HG03039 (cell line): ENCODE data around the gene MBD3L2B.
"Not testable (repeated sequence)": the region's sequence is repeated elsewhere in the genome, so short reads cannot be mapped to it uniquely, and the experiment has no call there.

Experiments
- ATAC-seq: cut with Tn5 transposase; IDR thresholded peaks from one replicate; pipeline ENCODE4 v1.9.1; 2021; ENCODE audit warnings: mild to moderate bottlenecking, moderate library complexity; ENCODE audit not compliant: unreplicated experiment

Gene MBD3L2B

DNA sequence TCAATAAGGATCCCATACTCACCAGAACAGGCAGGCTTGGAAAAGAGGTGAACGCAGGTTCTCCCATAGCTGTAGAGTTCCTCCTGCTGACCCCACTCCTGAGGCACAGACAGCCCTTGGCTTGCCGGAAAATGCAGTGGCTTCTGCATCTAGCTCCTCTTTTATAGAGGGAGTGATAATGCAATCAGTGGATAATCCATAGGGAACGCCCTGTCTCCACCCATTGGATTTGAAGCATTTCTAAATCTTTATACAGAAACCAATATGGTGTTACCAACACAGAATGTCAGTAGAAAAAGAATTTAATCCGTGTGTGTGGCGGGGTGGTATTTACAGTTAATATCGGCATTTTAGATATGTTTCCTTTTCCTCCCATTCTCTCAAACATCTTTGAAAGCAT lies at the start of gene MBD3L2B:
Gene MBD3L2B (minus strand): TSS at position 101 of the 400 bp plus-strand sequence. CDS start 34 bp downstream, at position 67.
- not testable (repeated sequence) for ATAC-seq

DNA sequence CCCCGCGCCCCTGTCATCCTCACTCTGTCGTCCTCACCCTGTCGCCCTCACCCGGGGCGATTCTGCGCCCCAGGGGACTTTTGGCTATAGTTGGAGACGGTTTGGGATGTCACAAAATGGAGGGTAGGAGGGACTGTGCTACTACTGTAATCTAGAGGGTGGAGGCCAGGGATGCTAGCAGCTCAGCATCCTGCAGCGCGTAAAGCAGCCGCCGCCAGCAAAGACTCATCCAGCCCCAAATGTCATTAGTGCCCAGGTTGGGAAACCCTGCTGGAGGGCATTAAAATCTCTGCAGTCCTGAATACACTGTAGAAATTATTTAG lies 48.6 kb upstream of the MBD3L2B start:
- ATAC-seq, result no peak

- ATAC-seq, result peak; percentile 93
These were observed 48.0 kb upstream of the MBD3L2B start, which contains the start of gene ZNF557 for GRCh38 chr19:7069042-7069903. Gene ZNF557 (plus strand): TSS chr19:7069703. CDS start chr19:7075075, 5,372 bp downstream.

DNA sequence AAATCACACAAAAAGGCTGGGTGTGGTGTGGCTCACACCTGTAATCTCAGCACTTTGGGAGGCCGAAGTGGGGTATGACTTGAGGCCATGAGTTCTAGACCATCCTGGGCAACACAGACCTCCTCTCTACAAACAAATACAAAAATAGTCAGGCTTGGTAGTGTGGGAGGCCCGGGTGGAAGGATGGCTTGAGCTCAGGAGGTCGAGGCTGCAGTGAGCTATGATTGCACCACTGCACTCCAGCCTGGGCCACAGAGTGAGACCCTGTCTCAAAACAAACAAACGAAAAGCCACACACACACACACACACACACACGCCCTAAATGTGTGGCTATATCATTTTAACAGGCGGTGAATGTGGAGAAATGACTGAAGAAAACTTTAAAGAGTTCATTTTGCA lies 47.4 kb upstream of the MBD3L2B start:
- no peak for ATAC-seq

- ATAC-seq, result no peak
These were observed 46.5 kb upstream of the MBD3L2B start for GRCh38 chr19:7067716-7068115.

GRCh38 chr19:7067122-7067521 lies 45.9 kb upstream of the MBD3L2B start:
- not testable (repeated sequence) for ATAC-seq

DNA sequence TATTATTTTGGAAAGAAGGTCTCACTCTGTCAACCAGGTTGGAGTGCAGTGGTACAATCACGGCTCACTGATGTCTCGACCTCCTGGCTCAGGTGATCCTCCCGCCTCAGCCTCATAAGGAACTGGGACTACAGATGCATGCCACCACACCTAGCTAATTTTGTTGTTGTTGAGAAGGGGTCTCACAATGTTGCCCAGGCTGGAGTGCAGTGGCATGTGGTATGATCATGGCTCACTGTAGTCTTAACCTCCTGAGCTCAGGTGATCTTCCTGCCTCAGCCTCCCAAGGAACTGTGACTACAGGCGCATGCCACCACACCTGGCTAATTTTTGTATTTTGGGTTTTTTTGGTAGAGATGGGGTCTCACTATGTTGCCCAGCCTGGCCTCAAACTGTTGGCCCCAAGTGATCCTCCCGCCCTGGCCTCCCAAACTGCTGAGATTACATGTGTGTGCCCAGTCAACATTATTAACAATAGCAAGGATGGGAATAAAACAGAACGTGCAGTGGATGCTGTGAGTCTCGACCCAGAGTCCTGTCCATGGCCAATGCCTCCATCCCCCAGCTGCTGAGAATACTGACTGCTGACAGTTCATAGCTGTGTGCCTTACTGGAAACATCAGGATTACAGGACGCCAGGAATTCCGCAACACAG lies 42.7 kb upstream of the MBD3L2B start:
- no peak for ATAC-seq

DNA sequence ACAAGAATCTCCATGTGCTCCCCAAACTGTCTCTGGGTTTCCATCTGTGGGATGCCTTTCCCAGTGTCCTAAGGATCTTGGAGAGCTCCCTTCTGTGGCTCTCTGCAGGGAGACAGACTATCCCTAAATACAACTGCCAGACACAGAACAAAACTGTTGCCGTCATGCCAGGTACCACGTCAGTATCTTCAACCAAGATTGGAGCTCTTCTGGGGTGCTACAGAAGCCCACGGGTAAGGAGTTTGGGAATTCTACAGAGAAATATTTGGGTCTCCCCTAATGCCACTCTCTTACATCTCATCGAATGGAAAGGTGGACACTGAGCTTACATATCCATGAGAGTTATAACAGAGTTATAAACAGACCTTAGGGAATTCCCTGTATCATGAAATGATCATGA lies 42.1 kb upstream of the MBD3L2B start:
- ATAC-seq, result no peak

DNA sequence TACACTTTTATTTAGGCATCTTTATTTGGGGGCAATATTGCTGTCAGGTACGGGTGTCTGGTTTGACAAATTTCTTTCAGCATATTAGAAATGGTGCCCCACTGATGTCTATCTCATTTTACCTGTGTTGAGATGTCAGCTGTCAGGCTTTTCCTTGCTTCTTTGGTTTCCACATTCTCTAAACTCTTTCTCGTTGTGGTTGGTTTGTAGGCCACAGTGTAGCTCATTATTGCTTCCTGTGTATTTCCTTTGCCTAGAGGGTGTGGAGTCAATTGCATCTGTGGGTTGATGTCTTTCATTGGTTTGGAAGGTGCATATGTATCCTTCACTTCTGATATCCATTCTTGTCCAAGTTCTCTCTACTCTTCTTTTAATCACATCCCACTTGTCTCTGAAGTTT lies 38.7 kb upstream of the MBD3L2B start:
- ATAC-seq, result not testable (repeated sequence)

DNA sequence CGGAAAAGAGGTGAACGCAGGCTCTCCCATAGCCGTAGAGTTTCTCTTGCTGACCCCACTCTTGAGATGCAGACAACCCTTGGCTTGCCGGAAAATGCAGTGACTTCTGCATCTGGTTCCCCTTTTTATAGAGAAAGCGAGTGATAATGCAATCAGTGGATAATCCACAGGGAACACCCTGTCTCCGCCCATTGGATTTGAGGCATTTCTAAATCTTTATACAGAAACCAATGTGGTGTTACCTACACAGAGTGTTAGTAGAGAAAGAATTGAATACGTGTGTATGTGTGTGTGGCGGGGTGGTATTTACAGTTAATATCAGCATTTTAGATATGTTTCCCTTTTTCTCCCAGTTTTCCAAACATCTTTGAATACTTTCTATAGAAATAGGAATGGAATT lies 37.3 kb upstream of the MBD3L2B start, which contains the start of gene MBD3L3:
Gene MBD3L3 (minus strand): TSS at position 101 of the 400 bp plus-strand sequence. CDS start 71 bp downstream, at position 30.
- not testable (repeated sequence) for ATAC-seq

GRCh38 chr19:7056371-7056770 lies 35.1 kb upstream of the MBD3L2B start:
- not testable (repeated sequence) for ATAC-seq

DNA sequence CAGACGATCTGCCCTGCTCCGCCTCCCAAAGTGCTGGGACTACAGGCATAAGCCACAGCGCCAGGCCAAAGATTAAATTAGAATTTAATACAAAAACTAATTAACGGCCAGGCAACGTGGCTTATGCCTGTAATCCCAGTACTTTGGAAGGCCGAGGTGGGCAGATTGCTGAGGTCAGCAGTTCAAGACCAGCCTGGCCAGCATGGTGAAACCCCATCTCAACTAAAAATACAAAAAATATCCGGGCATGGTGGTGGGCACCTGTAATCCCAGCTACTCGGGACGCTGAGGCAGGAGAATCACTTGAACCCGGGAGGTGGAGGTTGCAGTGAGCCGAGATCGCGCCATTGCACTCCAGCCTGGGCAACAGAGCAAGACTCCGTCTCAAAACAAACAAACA lies 34.4 kb upstream of the MBD3L2B start:
- not testable (repeated sequence) for ATAC-seq

DNA sequence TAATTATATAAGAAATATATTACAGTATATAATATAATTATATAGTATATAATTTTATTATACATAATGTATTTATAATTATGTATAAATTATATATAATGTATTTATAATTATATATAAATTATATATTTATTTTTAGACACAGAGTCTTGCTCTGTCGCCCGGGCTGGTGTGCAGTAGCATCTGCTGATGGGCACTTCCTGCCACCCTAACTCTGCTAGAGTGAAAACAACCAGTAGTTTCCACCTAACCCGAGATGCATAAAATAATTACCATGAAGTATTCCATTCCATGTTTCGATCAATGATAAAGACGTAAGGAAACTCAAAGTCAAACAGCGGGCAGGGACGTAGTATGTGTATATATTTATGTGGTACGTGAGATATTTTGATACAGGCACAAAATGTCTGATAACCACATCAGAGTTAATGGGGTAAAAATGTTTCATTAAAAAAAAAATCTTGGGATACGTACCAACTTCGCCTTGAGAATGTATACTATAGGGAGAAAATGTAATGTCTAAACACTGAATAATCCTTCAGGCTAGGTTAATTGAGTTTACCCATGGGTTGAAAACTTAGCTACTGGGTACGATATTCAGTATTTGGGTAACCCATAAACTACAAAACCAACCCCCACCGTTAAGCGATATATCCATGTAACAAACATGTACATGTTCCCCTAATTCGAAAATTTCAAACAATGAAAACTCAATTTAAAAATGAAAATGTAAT lies 33.6 kb upstream of the MBD3L2B start:
- ATAC-seq, result not testable (repeated sequence)

DNA sequence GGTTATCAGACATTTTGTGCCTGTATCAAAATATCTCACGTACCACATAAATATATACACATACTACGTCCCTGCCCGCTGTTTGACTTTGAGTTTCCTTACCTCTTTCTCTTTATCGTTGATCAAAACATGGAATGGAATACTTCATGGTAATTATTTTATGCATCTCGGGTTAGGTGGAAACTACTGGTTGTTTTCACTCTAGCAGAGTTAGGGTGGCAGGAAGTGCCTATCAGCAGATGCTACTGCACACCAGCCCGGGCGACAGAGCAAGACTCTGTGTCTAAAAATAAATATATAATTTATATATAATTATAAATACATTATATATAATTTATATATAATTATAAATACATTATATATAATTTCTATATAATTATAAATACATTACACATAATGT lies 31.7 kb upstream of the MBD3L2B start:
- ATAC-seq, result not testable (repeated sequence)

DNA sequence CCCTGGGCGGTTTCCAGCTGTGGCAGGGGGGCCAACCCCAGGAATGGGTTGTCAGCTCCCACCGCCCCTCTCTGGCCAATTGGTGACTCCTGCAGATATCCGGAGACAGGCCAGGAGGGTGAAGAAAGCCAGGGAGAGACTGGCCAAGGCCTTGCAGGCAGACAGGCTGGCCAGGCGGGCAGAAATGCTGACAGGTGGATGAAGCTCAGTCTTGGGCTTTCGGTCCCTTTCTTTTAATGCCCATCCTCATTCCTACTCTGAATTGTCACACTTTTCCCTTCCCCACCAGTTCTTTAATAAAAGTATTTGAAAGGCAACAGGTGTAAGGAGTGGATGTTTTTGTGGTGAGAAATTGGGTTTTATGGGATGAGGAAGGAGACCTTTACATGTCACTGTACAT lies 30.2 kb upstream of the MBD3L2B start:
- ATAC-seq, result not testable (repeated sequence)

GRCh38 chr19:7049021-7049420 lies 27.8 kb upstream of the MBD3L2B start, which contains the start of gene MBD3L2:
Gene MBD3L2 (plus strand): TSS chr19:7049321. CDS start chr19:7049374, 53 bp downstream.
- ATAC-seq, result not testable (repeated sequence)

- not testable (repeated sequence) for ATAC-seq
These were observed 20.3 kb upstream of the MBD3L2B start for GRCh38 chr19:7041563-7041962.

DNA sequence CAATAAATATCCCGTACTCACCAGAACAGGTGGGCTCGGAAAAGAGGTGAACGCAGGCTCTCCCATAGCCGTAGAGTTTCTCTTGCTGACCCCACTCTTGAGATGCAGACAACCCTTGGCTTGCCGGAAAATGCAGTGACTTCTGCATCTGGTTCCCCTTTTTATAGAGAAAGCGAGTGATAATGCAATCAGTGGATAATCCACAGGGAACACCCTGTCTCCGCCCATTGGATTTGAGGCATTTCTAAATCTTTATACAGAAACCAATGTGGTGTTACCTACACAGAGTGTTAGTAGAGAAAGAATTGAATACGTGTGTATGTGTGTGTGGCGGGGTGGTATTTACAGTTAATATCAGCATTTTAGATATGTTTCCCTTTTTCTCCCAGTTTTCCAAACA lies 18.8 kb upstream of the MBD3L2B start, which contains the start of gene MBD3L4:
Gene MBD3L4 (minus strand): TSS at position 101 of the 400 bp plus-strand sequence. CDS start 35 bp downstream, at position 66.
- not testable (repeated sequence) for ATAC-seq

GRCh38 chr19:7030278-7030677 lies 9.0 kb upstream of the MBD3L2B start, which contains the start of gene MBD3L5:
Gene MBD3L5 (plus strand): TSS chr19:7030578. CDS start chr19:7030612, 34 bp downstream.
- ATAC-seq, result not testable (repeated sequence)

DNA sequence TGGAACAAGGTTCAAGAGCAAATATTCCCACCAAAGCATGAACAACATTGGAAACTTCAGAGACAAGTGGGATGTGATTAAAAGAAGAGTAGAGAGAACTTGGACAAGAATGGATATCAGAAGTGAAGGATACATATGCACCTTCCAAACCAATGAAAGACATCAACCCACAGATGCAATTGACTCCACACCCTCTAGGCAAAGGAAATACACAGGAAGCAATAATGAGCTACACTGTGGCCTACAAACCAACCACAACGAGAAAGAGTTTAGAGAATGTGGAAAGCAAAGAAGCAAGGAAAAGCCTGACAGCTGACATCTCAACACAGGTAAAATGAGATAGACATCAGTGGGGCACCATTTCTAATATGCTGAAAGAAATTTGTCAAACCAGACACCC lies 7.6 kb upstream of the MBD3L2B start:
- not testable (repeated sequence) for ATAC-seq

GRCh38 chr19:7018828-7019227 lies 2.4 kb downstream of the MBD3L2B start:
- ATAC-seq, result no peak
